Subcutaneous preadipocyte (primary cell): ENCODE measurements around the gene C11orf86. TPM values are rescaled to one million over a fixed set of nuclear protein-coding genes. Genes with fewer than 3 reads are reported as not detected.

ENCODE experiments used
- small RNA-seq: library from RNA; depleted of rRNA; stranded (forward); fragments of <200 nt; gene quantifications from one replicate; pipeline ENCODE3, GENCODE V24; 2012
- total RNA-seq: library from RNA; depleted of rRNA; stranded (reverse); fragments of >200 nt; gene quantifications from 2 replicates; pipeline ENCODE4 v1.2.3, GENCODE V29; 2012

The C11orf86 gene, protein sequence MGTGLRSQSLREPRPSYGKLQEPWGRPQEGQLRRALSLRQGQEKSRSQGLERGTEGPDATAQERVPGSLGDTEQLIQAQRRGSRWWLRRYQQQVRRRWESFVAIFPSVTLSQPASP
- total RNA-seq, result not detected in 2 replicates

GRCh38 chr11:66974724-66975404 lies at the start of gene C11orf86:
C11orf86 (plus strand) TSS chr11:66975304; CDS start chr11:66975363, 59 bp downstream.

GRCh38 chr11:66958232-66958955 lies 16.7 kb upstream of the C11orf86 start, which contains the start of gene PC:
PC (minus strand) TSS chr11:66958383; CDS start chr11:66872159, 86,224 bp downstream.

DNA sequence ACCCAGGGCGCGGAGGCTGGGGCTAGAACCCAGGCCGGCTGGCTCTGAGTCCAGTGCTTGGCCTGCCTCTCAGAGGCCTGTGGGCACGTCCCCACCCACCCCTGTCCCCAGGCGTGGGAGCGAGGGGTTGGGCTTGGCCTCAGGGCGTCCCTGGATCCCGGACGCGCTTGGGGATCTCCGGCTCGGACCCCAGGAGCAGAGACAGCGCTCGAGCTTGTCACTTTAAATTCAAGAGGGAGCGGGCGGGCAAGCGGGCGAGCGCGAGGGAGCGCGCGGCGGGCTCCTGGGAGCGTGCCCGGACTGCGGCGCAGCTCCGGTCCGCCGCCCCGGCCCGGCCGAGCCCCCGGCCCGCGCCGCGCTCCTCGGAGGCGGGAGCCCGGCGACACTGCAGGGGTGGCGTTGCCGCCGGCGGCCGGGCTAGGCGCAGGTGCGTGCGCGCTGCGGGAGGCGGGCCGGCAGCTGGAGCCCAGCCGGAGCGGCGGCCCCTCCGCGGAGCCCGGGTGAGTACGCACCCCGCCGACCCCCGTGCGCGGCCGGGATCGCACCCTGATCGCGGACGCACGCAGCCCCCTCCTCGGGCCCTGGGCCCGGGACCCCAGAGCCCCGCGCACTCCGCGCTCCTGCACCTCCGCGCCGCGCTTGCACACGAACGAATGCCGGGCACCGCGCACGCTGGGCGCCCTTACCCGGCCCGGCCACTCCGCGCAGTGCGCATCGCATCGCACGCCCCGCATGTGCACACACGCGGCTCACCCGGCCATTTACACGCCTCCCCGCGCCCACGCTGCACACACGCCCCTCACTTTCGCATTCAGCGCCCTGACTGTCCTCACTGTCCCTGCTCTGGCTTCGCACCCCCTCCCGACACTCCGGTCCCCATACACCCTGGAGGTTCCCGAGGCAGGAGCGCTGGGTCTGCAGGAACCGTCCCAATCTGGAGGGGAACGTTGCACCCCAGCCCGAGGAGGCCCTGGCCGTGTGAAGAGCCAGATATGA lies 48.2 kb downstream of the C11orf86 start, which contains the start of gene SYT12:
TSS of gene SYT12 (plus strand) at position 174 of the 996 bp plus-strand sequence. CDS start 7,011 bp downstream, outside the sequence.

Small RNAs within 50 kb of the gene (small RNA-seq; reads per million reads assigned to genes)
- gene MIR3163, result 1.2 reads per million, percentile 64 among the genes with 10 or more reads in this experiment

Other genes starting within 250 kb of the C11orf86 start
- 0.39 and 0.73 TPM in 2 replicates for gene SPTBN2, start 246.1 kb upstream of the C11orf86 start, total RNA-seq
- 15.2 and 17.6 TPM in 2 replicates for gene RCE1, start 131.9 kb upstream of the C11orf86 start, total RNA-seq
- gene LRFN4, start 118.2 kb upstream of the C11orf86 start, total RNA-seq, result 27.2 and 28.9 TPM in 2 replicates
- 27.6 and 36.9 TPM in 2 replicates for gene PC, start 16.9 kb upstream of the C11orf86 start, total RNA-seq
- gene SYT12, start 47.8 kb downstream of the C11orf86 start, total RNA-seq, result under 0.01 TPM in 2 replicates
- 3.5 and 4.4 TPM in 2 replicates for gene RHOD, start 81.5 kb downstream of the C11orf86 start, total RNA-seq
- gene KDM2A, start 144.0 kb downstream of the C11orf86 start, total RNA-seq, result 35.6 and 47.9 TPM in 2 replicates